ENCODE results near the gene SNX27. TPM values are rescaled to one million over a fixed set of nuclear protein-coding genes. Genes with fewer than 3 reads are reported as not detected.
A peak's percentile ranks its signal among the peaks of the same experiment; 100 is the strongest.

Gene SNX27
- total RNA-seq, 1 experiment from 2014 or later, result 42.2 TPM

DNA sequence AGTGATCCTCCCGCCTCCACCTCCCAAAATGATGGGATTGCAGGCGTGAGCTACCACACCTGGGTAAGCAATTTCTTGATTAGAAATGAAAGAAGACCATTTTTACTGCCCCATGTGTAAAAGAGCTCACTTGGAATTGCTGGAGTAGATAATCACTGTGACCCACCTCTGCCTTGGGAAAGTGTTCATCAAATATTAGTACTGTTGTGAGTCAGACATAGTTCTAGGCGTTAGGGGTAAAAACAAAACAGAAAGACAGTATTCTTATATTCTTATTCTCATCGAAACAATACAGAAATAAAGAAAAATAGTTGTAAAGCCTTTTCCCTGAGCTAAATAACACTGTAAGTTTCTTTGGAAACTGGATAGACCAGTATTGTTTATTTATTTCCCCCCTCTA, 68.5 kb downstream of the SNX27 start:
- DNase-seq (ENCODE audit: low read depth, low spot score), result peak; percentile 8
- Histone ChIP-seq H3K9ac (ENCODE audit: low read length) (peak overlapping the region; percentile 39), H3K9me3 (ENCODE audit: control insufficient read depth in 1 of 2, insufficient read depth in 1 of 2, low read depth in 1 of 2, low read length in 2 of 2) (no peaks in the 10 kb centered on the region), H4K20me1 (ENCODE audit: insufficient read depth) (no peaks in the 10 kb centered on the region), H3K27ac (ENCODE audit: low read depth, low read length) (peak overlapping the region; percentile 72), H3K27me3 (ENCODE audit: insufficient read depth, low read length) (no peaks in the 10 kb centered on the region), H3K4me3 (replicated peaks in 1 of 2; ENCODE audit: low read depth in 1 of 2, low read length in 2 of 2) (peak overlapping the region; percentile 4 to 38; a peak in 3 of 4 replicates), H2AFZ (ENCODE audit: low read depth, low read length, poor library complexity, severe bottlenecking) (no peak overlapping the region), H3K9me2 (ENCODE audit: insufficient read depth) (no peaks in the 10 kb centered on the region), H3K4me2 (ENCODE audit: low read length) (peak overlapping the region; percentile 72), H3K4me1 (ENCODE audit: control insufficient read depth in 1 of 2, insufficient read depth in 2 of 2, low read length in 2 of 2) (peaks cover 23 to 45% of the 10 kb centered on the region in 2 experiments), H3K36me3 (ENCODE audit: control insufficient read depth in 1 of 2, insufficient read depth in 2 of 2, low read length in 2 of 2) (no peaks in the 10 kb centered on the region), H3K79me2 (ENCODE audit: insufficient read depth, low read length) (no peaks in the 10 kb centered on the region)
- BruUV-seq (replicated peaks), result TSS peak; percentile 91
- CTCF ChIA-PET, result interaction anchor here (1.5 kb wide), 1 partner anchor 86 kb away, joined by 4 read pairs; no protein-coding TSS in a partner anchor
- RAD21 ChIA-PET (ENCODE audit: low non-redundant PET in 1 of 2, low total read pairs in 2 of 2, uncharacterized antibody in 2 of 2, unreplicated experiment in 2 of 2), result no interaction called here
- POLR2A ChIA-PET, result interaction anchor here (0.9 to 1.4 kb wide), 4 partner anchors 68 to 357 kb away, joined by 3 to 4 read pairs (median 4); partner anchors contain the start of genes S100A11, SNX27 and TUFT1
- intact Hi-C loops (cut with micrococcal nuclease), result no loop called here
- no peak for TF ChIP-seq RAD21 (IDR thresholded peaks at IDR 0.05; ENCODE audit: low read depth)
- TF ChIP-seq CBX3 (IDR thresholded peaks at IDR 0.05; ENCODE audit: low read depth), result no peak
- no peak for TF ChIP-seq TCF7L2 (IDR thresholded peaks at IDR 0.05; ENCODE audit: borderline replicate concordance, extremely low read depth, insufficient read depth, insufficient read length)
- TF ChIP-seq, protein P1, sequence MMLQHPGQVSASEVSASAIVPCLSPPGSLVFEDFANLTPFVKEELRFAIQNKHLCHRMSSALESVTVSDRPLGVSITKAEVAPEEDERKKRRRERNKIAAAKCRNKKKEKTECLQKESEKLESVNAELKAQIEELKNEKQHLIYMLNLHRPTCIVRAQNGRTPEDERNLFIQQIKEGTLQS (IDR thresholded peaks at IDR 0.05), result no peak
- TF ChIP-seq EZH2phosphoT487 (IDR thresholded peaks at IDR 0.05; ENCODE audit: borderline replicate concordance), result no peak
- no peak for TF ChIP-seq POLR2AphosphoS5 (IDR thresholded peaks at IDR 0.05; ENCODE audit: low read depth, low read length)
- TF ChIP-seq EGR1 (IDR thresholded peaks at IDR 0.05; ENCODE audit: low read depth), result no peak
- TF ChIP-seq FOSL1 (IDR thresholded peaks at IDR 0.05; ENCODE audit: low read depth), result no peak
- no peak for TF ChIP-seq ZFX (IDR thresholded peaks at IDR 0.05)
- TF ChIP-seq SIN3A (IDR thresholded peaks at IDR 0.05; ENCODE audit: low read depth), result no peak
- TF ChIP-seq YY1 (IDR thresholded peaks at IDR 0.05; ENCODE audit: extremely low read depth, insufficient replicate concordance, low read depth, low read length), result no peak
- TF ChIP-seq JUND (IDR thresholded peaks at IDR 0.05), result no peak
- no peak for TF ChIP-seq EZH2 (IDR thresholded peaks at IDR 0.05)
- no peak for TF ChIP-seq REST (IDR thresholded peaks at IDR 0.05; ENCODE audit: low read depth)
- TF ChIP-seq, protein P2, sequence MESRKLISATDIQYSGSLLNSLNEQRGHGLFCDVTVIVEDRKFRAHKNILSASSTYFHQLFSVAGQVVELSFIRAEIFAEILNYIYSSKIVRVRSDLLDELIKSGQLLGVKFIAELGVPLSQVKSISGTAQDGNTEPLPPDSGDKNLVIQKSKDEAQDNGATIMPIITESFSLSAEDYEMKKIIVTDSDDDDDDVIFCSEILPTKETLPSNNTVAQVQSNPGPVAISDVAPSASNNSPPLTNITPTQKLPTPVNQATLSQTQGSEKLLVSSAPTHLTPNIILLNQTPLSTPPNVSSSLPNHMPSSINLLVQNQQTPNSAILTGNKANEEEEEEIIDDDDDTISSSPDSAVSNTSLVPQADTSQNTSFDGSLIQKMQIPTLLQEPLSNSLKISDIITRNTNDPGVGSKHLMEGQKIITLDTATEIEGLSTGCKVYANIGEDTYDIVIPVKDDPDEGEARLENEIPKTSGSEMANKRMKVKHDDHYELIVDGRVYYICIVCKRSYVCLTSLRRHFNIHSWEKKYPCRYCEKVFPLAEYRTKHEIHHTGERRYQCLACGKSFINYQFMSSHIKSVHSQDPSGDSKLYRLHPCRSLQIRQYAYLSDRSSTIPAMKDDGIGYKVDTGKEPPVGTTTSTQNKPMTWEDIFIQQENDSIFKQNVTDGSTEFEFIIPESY (IDR thresholded peaks at IDR 0.05; ENCODE audit: extremely low read depth, insufficient replicate concordance, low read length), result no peak
- no peak for TF ChIP-seq CEBPB (IDR thresholded peaks at IDR 0.05; ENCODE audit: low read depth)
- TF ChIP-seq, protein P3, sequence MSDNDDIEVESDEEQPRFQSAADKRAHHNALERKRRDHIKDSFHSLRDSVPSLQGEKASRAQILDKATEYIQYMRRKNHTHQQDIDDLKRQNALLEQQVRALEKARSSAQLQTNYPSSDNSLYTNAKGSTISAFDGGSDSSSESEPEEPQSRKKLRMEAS (IDR thresholded peaks at IDR 0.05), result no peak
- no peak for TF ChIP-seq ZNF274 (IDR thresholded peaks at IDR 0.05; ENCODE audit: low read depth, low read length)
- ATAC-seq, result peak; percentile 69

Data from HCT116 (cell line).